ENCODE measurements around the gene RC3H1.
A peak's percentile ranks its signal among the peaks of the same experiment; 100 is the strongest.
"Not testable (repeated sequence)": the region's sequence is repeated elsewhere in the genome, so short reads cannot be mapped to it uniquely, and the experiment has no call there.

RC3H1 gene

GRCh38 chr1:173960625-173961024 is 61.5 kb downstream of the RC3H1 start:
- H3K4me3 ChIP-seq (replicated peaks; ENCODE audit: low read depth, low read length): no peak overlapping the region
- peak; percentile 12 for DNase-seq (ENCODE audit: low read depth)
- no peak for TF ChIP-seq CTCF (IDR thresholded peaks at IDR 0.05; ENCODE audit: low read length, missing control alignments)

GRCh38 chr1:173954179-173954578 is 68.0 kb downstream of the RC3H1 start:
- DNase-seq (ENCODE audit: low read depth): no peak
- no peak for TF ChIP-seq CTCF (IDR thresholded peaks at IDR 0.05; ENCODE audit: low read length, missing control alignments)
- H3K4me3 ChIP-seq (replicated peaks; ENCODE audit: low read depth, low read length): no peak overlapping the region

GRCh38 chr1:173948594-173948993 is 73.6 kb downstream of the RC3H1 start:
- no peak for DNase-seq (ENCODE audit: low read depth)
- no peak for TF ChIP-seq CTCF (IDR thresholded peaks at IDR 0.05; ENCODE audit: low read length, missing control alignments)
- H3K4me3 ChIP-seq (replicated peaks; ENCODE audit: low read depth, low read length): no peak overlapping the region

- DNase-seq (ENCODE audit: low read depth): no peak
- no peak for TF ChIP-seq CTCF (IDR thresholded peaks at IDR 0.05; ENCODE audit: low read length, missing control alignments)
- H3K4me3 ChIP-seq (replicated peaks; ENCODE audit: low read depth, low read length): no peak overlapping the region
These were observed 75.7 kb downstream of the RC3H1 start for GRCh38 chr1:173946380-173946921.

GRCh38 chr1:173937062-173937461 is 85.1 kb downstream of the RC3H1 start:
- TF ChIP-seq CTCF (IDR thresholded peaks at IDR 0.05; ENCODE audit: low read length, missing control alignments): no peak
- DNase-seq (ENCODE audit: low read depth): no peak
- no peak overlapping the region for H3K4me3 ChIP-seq (replicated peaks; ENCODE audit: low read depth, low read length)

GRCh38 chr1:173934440-173934839 is 87.7 kb downstream of the RC3H1 start:
- H3K4me3 ChIP-seq (replicated peaks; ENCODE audit: low read depth, low read length): no peak overlapping the region
- no peak for TF ChIP-seq CTCF (IDR thresholded peaks at IDR 0.05; ENCODE audit: low read length, missing control alignments)
- no peak for DNase-seq (ENCODE audit: low read depth)

- not testable (repeated sequence) for DNase-seq (ENCODE audit: low read depth); H3K4me3 ChIP-seq (replicated peaks; ENCODE audit: low read depth, low read length)
These were observed 91.6 kb downstream of the RC3H1 start for GRCh38 chr1:173930541-173930940.
